K562 (cell line): ENCODE measurements around the gene PPIL1. TPM values are rescaled to one million over a fixed set of nuclear protein-coding genes. Genes with fewer than 3 reads are reported as not detected.

Experiments
- ATF1 ChIP-seq, 2 experiments: fragments of 450-650 bp in 1 of 2; IDR thresholded peaks; 2 replicates each; pipeline ENCODE4 v1.6.1; 2016; ENCODE audit warnings: missing compliant biosample characterization in 1 of 2, missing genetic modification characterization in 1 of 2
- ATF7 ChIP-seq: fragments of 450-650 bp; IDR thresholded peaks from 2 replicates; pipeline ENCODE4 v1.7.1; 2014; ENCODE audit warnings: mild to moderate bottlenecking, moderate library complexity
- CBFA2T3 ChIP-seq: fragments of 450-650 bp; IDR thresholded peaks from 2 replicates; pipeline ENCODE4 v1.6.1; 2017
- GATA2 ChIP-seq: sonication (generic); formaldehyde crosslinking; IDR thresholded peaks from 2 replicates; pipeline ENCODE4 v1.4.0; 2020; ENCODE audit warnings: mild to moderate bottlenecking, missing genetic modification reagents
- HMGN3 ChIP-seq: IDR thresholded peaks from 2 replicates; pipeline ENCODE4 v1.6.1; 2011; ENCODE audit warnings: borderline replicate concordance, low read depth, mild to moderate bottlenecking, mixed read lengths, low read length; ENCODE audit not compliant: insufficient read length; ENCODE audit errors: extremely low read depth
- ID3 ChIP-seq, 2 experiments: fragments of 250-450 bp in 1 of 2; fragments of 450-650 bp in 1 of 2; sonication (Bioruptor Pico) in 1 of 2; IDR thresholded peaks; 2 replicates each; pipeline versions ENCODE4 v1.6.1 to v1.8.0; 2016 to 2021; ENCODE audit warnings: mild to moderate bottlenecking in 2 of 2, moderate library complexity in 2 of 2, missing compliant biosample characterization in 1 of 2, missing genetic modification characterization in 1 of 2
- JUN ChIP-seq, 2 experiments: sonication (generic) in 1 of 2; formaldehyde crosslinking in 1 of 2; IDR thresholded peaks; 2 replicates each; pipeline versions ENCODE4 v1.6.1 to v1.8.0; 2012 to 2022; ENCODE audit warnings: borderline replicate concordance in 2 of 2, mild to moderate bottlenecking in 2 of 2, improper control_type of control experiment in 1 of 2, low read depth in 1 of 2, low read length in 1 of 2, missing genetic modification reagents in 1 of 2
- MXI1 ChIP-seq: IDR thresholded peaks from 2 replicates; pipeline ENCODE4 v1.6.1; 2011; ENCODE audit warnings: low read depth, mild to moderate bottlenecking, improper control_type of control experiment, low read length
- NR0B1 ChIP-seq: fragments of 450-650 bp; IDR thresholded peaks from one replicate; pipeline ENCODE4 v1.6.1; 2018; ENCODE audit warnings: mild to moderate bottlenecking, moderate library complexity; ENCODE audit not compliant: partially characterized antibody
- PBX2 ChIP-seq, 2 experiments: IDR thresholded peaks in 1 of 2; conservative IDR thresholded peaks in 1 of 2; 2 replicates each; pipeline ENCODE4 v1.6.1; 2016; ENCODE audit warnings: low read depth in 2 of 2, mild to moderate bottlenecking in 1 of 2, missing compliant biosample characterization in 1 of 2, missing genetic modification characterization in 1 of 2, moderate library complexity in 1 of 2
- RAD51 ChIP-seq: fragments of 450-650 bp; IDR thresholded peaks from 2 replicates; pipeline ENCODE4 v1.7.1; 2016; ENCODE audit warnings: low read depth, mild to moderate bottlenecking, borderline replicate concordance
- SNRNP70 ChIP-seq: fragments of 200-400 bp; formaldehyde crosslinking; optimal IDR thresholded peaks from 2 replicates; pipeline ENCODE3; 2017; ENCODE audit warnings: low read depth, low read length
- TOE1 ChIP-seq, 2 experiments: fragments of 450-650 bp in 1 of 2; sonication (generic) in 1 of 2; formaldehyde crosslinking in 1 of 2; IDR thresholded peaks; 2 replicates each; pipeline versions ENCODE4 v1.7.1 to v1.8.0; 2016 to 2022; ENCODE audit warnings: borderline replicate concordance in 2 of 2, mild to moderate bottlenecking in 2 of 2, antibody characterized with exemption in 1 of 2, inconsistent platforms in 1 of 2, low read depth in 1 of 2, missing genetic modification reagents in 1 of 2, moderate library complexity in 1 of 2
- ZBTB2 ChIP-seq: fragments of 450-650 bp; IDR thresholded peaks from 2 replicates; pipeline ENCODE4 v1.6.1; 2016; ENCODE audit warnings: antibody characterized with exemption
- ZNF12 ChIP-seq: sonication (generic); formaldehyde crosslinking; IDR thresholded peaks from 2 replicates; pipeline ENCODE4 v1.4.0; 2020; ENCODE audit warnings: mild to moderate bottlenecking, missing genetic modification reagents
- ZNF217 ChIP-seq: sonication (generic); formaldehyde crosslinking; IDR thresholded peaks from 2 replicates; pipeline ENCODE4 v1.8.0; 2022; ENCODE audit warnings: mild to moderate bottlenecking, missing genetic modification reagents
- ZNF24 ChIP-seq: fragments of 450-650 bp; IDR thresholded peaks from 2 replicates; pipeline ENCODE4 v1.6.1; 2016
- polyA plus RNA-seq, 8 experiments: library from polyadenylated mRNA; depleted of rRNA in 4 of 8; stranded (reverse) in 5 of 8; unstranded in 3 of 8; fragments of >200 nt; fragmentation: Nextera tagmentation in 2 of 8; fragmentation: Illumina TruSeq in 1 of 8; extraction: Ambion mirVana in 2 of 8; extraction: Trizol in 1 of 8; gene quantifications; 2 replicates each; pipeline versions ENCODE4 v1.2.1 to v1.2.3, GENCODE V29; 2011 to 2014; ENCODE audit warnings: inconsistent platforms in 1 of 8, missing spikeins in 1 of 8
- total RNA-seq, 7 experiments: library from RNA; depleted of rRNA in 6 of 7; stranded (reverse); fragments of >200 nt in 6 of 7; fragmentation: Illumina TruSeq in 2 of 7; extraction: Trizol in 2 of 7; gene quantifications; 2 replicates each; pipeline versions ENCODE4 v1.2.1 to v1.2.3, GENCODE V29; 2011 to 2021; ENCODE audit warnings: low replicate concordance in 1 of 7

Gene PPIL1
- total and polyA plus RNA-seq, 9 of the 15 experiments (the other 6 are each of a cell fraction or from before 2014, with no cell fraction given): 65.8 to 205 (median 130) TPM

- TF ChIP-seq PBX2 (CRISPR knock-in tag; IDR thresholded peaks at IDR 0.05; ENCODE audit: low read depth) (no peak), PBX2 (tag; conservative IDR thresholded peaks at IDR 0.05; ENCODE audit: low read depth) (peak; percentile 65), HMGN3 (no peak), CBFA2T3 (peak; percentile 87), GATA2 (CRISPR knock-in tag) (peak; percentile 88), TOE1 (IDR thresholded peaks at IDR 0.05; ENCODE audit: borderline replicate concordance) (peak; percentile 65; the same call in 1 of the 2 replicates), TOE1 (CRISPR knock-in tag; IDR thresholded peaks at IDR 0.05; ENCODE audit: borderline replicate concordance, low read depth) (no peak), ZNF24 (no peak), NR0B1 (no peak), ATF1 (CRISPR knock-in tag; IDR thresholded peaks at IDR 0.05) (no peak), ATF1 (tag; IDR thresholded peaks at IDR 0.05) (peak; percentile 65), ZNF217 (CRISPR knock-in tag) (no peak), ID3 (CRISPR knock-in tag; IDR thresholded peaks at IDR 0.05) (no peak), ID3 (tag; IDR thresholded peaks at IDR 0.05) (peak; percentile 72), ZNF12 (CRISPR knock-in tag) (0 out of 2 replicates have a peak, but pooled peaks have one; percentile 44), ATF7 (peak; percentile 73), ZBTB2 (no peak; the same call in 1 of the 2 replicates), SNRNP70 (no peak), JUN (IDR thresholded peaks at IDR 0.05; ENCODE audit: borderline replicate concordance, low read depth, low read length) (peak; percentile 71; the same call in 1 of the 2 replicates), JUN (CRISPR knock-in tag; IDR thresholded peaks at IDR 0.05; ENCODE audit: borderline replicate concordance) (no peak), RAD51 (peak; percentile 69), MXI1 (peak; percentile 95)
These were observed 25.8 kb downstream of the PPIL1 start (continued) for GRCh38 chr6:36848658-36849441.
